Articular chondrocyte of knee joint (primary cell): ENCODE results near the gene UNC93B1. TPM values are rescaled to one million over a fixed set of nuclear protein-coding genes. Genes with fewer than 3 reads are reported as not detected.

Source experiments
- small RNA-seq: library from RNA; depleted of rRNA; stranded (forward); fragments of <200 nt; gene quantifications from one replicate; pipeline ENCODE3, GENCODE V24; 2012
- total RNA-seq: library from RNA; depleted of rRNA; stranded (reverse); fragments of >200 nt; gene quantifications from 2 replicates; pipeline ENCODE4 v1.2.3, GENCODE V29; 2012

The UNC93B1 gene, protein sequence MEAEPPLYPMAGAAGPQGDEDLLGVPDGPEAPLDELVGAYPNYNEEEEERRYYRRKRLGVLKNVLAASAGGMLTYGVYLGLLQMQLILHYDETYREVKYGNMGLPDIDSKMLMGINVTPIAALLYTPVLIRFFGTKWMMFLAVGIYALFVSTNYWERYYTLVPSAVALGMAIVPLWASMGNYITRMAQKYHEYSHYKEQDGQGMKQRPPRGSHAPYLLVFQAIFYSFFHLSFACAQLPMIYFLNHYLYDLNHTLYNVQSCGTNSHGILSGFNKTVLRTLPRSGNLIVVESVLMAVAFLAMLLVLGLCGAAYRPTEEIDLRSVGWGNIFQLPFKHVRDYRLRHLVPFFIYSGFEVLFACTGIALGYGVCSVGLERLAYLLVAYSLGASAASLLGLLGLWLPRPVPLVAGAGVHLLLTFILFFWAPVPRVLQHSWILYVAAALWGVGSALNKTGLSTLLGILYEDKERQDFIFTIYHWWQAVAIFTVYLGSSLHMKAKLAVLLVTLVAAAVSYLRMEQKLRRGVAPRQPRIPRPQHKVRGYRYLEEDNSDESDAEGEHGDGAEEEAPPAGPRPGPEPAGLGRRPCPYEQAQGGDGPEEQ
- total RNA-seq, result 27.3 and 31.4 TPM in 2 replicates

GRCh38 chr11:68003846-68004550 is at the start of gene UNC93B1:
TSS of gene UNC93B1 (minus strand) at chr11:68004097. CDS start at chr11:68004043, 54 bp downstream.

GRCh38 chr11:68038718-68039525 is 35.0 kb upstream of the UNC93B1 start, which contains the start of gene TCIRG1:
TSS of gene TCIRG1 (plus strand) at chr11:68039025. CDS start at chr11:68041272, 2,247 bp downstream.

GRCh38 chr11:68030318-68031143 is 26.6 kb upstream of the UNC93B1 start, which contains the start of gene NDUFS8:
TSS of gene NDUFS8 (plus strand) at chr11:68030681. CDS start at chr11:68032152, 1,471 bp downstream.

GRCh38 chr11:68010090-68011041 is 6.5 kb upstream of the UNC93B1 start, which contains the start of gene ALDH3B1:
TSS of gene ALDH3B1 (plus strand) at chr11:68010327. CDS start at chr11:68015298, 4,971 bp downstream.

Small RNA genes lying within 50 kb of the gene (small RNA-seq; reads per million reads assigned to genes)
- not detected for gene MIR6753

Other genes with a start within 250 kb of the UNC93B1 start
- 50.2 and 50.5 TPM in 2 replicates for gene ALDH3B1, start 6.2 kb upstream of the UNC93B1 start, total RNA-seq
- gene NDUFS8, start 26.6 kb upstream of the UNC93B1 start, total RNA-seq, result 31.1 and 43.6 TPM in 2 replicates
- 52.4 and 67.7 TPM in 2 replicates for gene TCIRG1, start 34.9 kb upstream of the UNC93B1 start, total RNA-seq
- gene CHKA, start 117.3 kb upstream of the UNC93B1 start, total RNA-seq, result 14.8 and 23.9 TPM in 2 replicates
- gene KMT5B, start 209.2 kb upstream of the UNC93B1 start, total RNA-seq, result 27.4 and 31.6 TPM in 2 replicates